GM19193 (cell line): ENCODE results near the gene TOX2.
A peak's percentile ranks its signal among the peaks of the same experiment; 100 is the strongest.

Experiments used
- POLR2A ChIP-seq: IDR thresholded peaks from 4 replicates; pipeline ENCODE4 v1.6.1; 2011; ENCODE audit not compliant: insufficient read depth, insufficient read length; ENCODE audit errors: extremely low read depth

TOX2 gene

GRCh38 chr20:43943725-43944124 is 29.1 kb downstream of the TOX2 start:
- TF ChIP-seq POLR2A = no peak

GRCh38 chr20:43944653-43945235 is 30.1 kb downstream of the TOX2 start:
- no peak for TF ChIP-seq POLR2A

GRCh38 chr20:43945391-43946205 is 30.9 kb downstream of the TOX2 start:
- no peak for TF ChIP-seq POLR2A

DNA sequence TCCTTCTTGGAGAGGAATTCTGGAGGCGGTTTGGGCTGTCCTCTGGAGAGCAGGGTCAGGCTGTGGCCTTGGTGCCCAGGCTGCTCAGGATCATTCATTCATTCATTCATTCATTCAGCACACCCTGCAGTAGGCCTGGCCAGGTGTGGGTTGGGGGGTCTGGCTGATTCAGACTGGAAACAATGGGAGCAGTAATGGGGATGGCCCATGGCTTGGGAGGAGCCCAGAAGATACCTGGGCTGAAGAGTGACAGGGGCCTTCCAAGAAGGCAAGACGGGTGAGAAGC is 31.5 kb downstream of the TOX2 start:
- TF ChIP-seq POLR2A = no peak

DNA sequence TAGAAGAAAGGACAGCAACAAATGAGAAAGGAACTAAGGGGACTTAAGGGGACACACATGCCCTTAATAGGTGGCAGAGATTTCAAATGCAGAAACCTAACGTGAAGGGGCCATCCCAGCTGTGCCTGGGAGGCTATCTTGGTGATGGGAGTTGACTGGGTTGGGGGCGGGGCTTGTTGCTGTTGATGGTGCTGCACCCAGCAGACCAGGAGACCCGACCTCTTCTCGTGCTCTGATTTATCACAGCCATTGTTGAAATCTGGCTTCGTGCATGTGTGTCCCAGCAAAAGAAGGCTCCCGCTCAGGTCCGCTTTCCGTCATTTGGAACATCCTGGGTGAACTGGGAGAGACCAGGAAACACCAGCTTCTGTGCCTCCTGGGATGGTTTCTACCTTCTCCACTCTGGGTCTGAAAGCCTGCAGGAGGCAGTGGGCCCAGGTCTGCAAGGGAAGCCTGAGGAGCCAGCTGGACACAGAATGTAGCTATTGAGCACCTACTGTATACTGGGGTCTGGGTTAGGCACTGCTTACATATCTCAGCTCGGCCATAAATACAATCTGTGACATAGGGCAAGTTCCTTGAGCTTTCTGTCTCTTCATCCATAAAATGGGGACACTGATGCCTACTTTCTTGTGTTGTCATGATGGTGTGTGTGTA is 32.1 kb downstream of the TOX2 start:
- no peak for TF ChIP-seq POLR2A

DNA sequence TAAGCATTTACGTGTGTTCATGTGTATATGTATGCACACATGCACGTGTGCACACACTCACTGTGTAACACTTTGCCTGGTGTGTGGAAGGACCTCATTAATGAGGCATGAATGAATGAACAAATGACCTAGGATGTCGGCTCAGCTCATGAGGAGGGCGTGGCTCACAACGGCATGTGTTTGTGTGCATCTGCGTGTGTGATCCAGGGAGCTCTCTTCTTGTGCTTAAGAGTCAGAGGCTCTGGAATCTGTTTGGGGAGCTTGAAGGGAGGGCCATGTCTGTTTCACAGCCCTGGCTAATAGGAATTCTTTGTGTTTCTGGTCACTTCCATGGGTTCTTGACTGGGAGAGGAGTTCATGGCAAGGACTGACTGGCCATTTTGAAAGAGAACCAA is 32.7 kb downstream of the TOX2 start:
- TF ChIP-seq POLR2A = no peak

GRCh38 chr20:43948455-43948854 is 33.8 kb downstream of the TOX2 start:
- no peak for TF ChIP-seq POLR2A

GRCh38 chr20:43949248-43949647 is 34.6 kb downstream of the TOX2 start:
- no peak for TF ChIP-seq POLR2A

- peak; percentile 21 for TF ChIP-seq POLR2A
Observed at GRCh38 chr20:43949741-43950618, 35.3 kb downstream of the TOX2 start.

- no peak for TF ChIP-seq POLR2A
Observed at GRCh38 chr20:43953919-43954592, 39.4 kb downstream of the TOX2 start.

- TF ChIP-seq POLR2A = no peak
Observed at GRCh38 chr20:43954704-43955061, 40.0 kb downstream of the TOX2 start.

- TF ChIP-seq POLR2A = no peak
Observed at GRCh38 chr20:43955062-43955749, 40.6 kb downstream of the TOX2 start.

GRCh38 chr20:43955750-43956191 is 41.1 kb downstream of the TOX2 start:
- TF ChIP-seq POLR2A = no peak

DNA sequence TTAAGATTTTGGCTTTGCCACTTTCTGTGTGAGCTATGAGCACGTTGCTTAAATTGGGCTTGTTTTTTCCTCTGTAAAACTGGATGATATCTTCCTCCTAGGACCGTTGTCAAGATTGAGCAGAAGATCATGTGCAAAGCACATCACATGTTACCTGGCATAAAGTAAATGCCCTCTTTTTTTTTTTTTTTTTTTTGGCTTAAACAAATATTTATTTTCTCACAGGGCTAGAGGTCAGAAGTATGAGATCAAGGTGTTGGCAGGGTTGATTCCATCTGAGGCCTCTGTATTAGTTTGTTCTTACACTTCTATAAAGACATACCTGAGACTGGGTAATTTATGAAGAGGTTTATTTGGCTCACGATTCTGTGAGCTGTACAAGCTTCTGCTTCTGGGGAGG is 42.7 kb downstream of the TOX2 start:
- TF ChIP-seq POLR2A = no peak
